Endothelial cell of umbilical vein (primary cell): Measurements from ENCODE around the gene SLC36A2. TPM values are rescaled to one million over a fixed set of nuclear protein-coding genes. Genes with fewer than 3 reads are reported as not detected.
"Not testable (repeated sequence)": the region's sequence is repeated elsewhere in the genome, so short reads cannot be mapped to it uniquely, and the experiment has no call there.

ENCODE experiments used
- BruUV-seq: library from RNA; stranded (reverse); fragments of 400-500 nt; replicated peaks from 2 replicates; lab custom pipeline; 2021; lab: Mats Ljungman, UMichigan
- CTCF ChIA-PET: fragments of 300-600, 350-600 bp; sonication (Branson Sonifier 250); formaldehyde crosslinking; loops from one replicate; lab custom pipeline; 2021; ENCODE audit warnings: antibody characterized with exemption, inconsistent platforms; lab: Charles Lee
- POLR2A ChIA-PET: fragments of 300-600, 350-600 bp; sonication (Branson Sonifier 250); formaldehyde crosslinking; loops from one replicate; lab custom pipeline; 2021; ENCODE audit warnings: antibody characterized with exemption, inconsistent platforms; lab: Charles Lee
- DNase-seq: peaks from one replicate; pipeline ENCODE4 v3.0.0-alpha.2; 2011; ENCODE audit warnings: low read depth, low spot score
- FAIRE-seq: peaks from 2 replicates; lab custom pipeline; 2011; peaks lifted over from hg19 to GRCh38; lab: Jason Lieb, UNC
- H2AFZ ChIP-seq: 2 replicates; pipeline ENCODE4 v1.6.0; 2012; ENCODE audit warnings: low read depth, low read length, control low read depth, inconsistent platforms
- H3K27ac ChIP-seq: 2 replicates; pipeline ENCODE4 v1.5.1; 2011; ENCODE audit warnings: low read depth, mild to moderate bottlenecking, control low read depth, low read length, moderate library complexity; ENCODE audit not compliant: insufficient read depth
- H3K27me3 ChIP-seq, 2 experiments: 2 replicates each; pipeline versions ENCODE4 v1.6.0 to v1.6.1; 2011; ENCODE audit warnings: low read length in 2 of 2, mixed read lengths in 1 of 2; ENCODE audit not compliant: control insufficient read depth in 2 of 2, insufficient read depth in 2 of 2
- H3K36me3 ChIP-seq, 2 experiments: 2 replicates in 1 of 2; 3 replicates in 1 of 2; pipeline ENCODE4 v1.5.1; 2011; ENCODE audit warnings: low read length in 2 of 2, mild to moderate bottlenecking in 1 of 2, moderate library complexity in 1 of 2; ENCODE audit not compliant: control insufficient read depth in 2 of 2, insufficient read depth in 2 of 2; ENCODE audit errors: extremely low read depth in 1 of 2
- H3K4me1 ChIP-seq: 3 replicates; pipeline ENCODE4 v1.5.1; 2011; ENCODE audit warnings: mild to moderate bottlenecking, low read length; ENCODE audit not compliant: control insufficient read depth, insufficient read depth; ENCODE audit errors: extremely low read depth
- H3K4me2 ChIP-seq: 2 replicates; pipeline ENCODE4 v1.6.1; 2011; ENCODE audit warnings: low read length, control low read depth, mixed read lengths; ENCODE audit not compliant: insufficient read depth
- H3K4me3 ChIP-seq, 3 experiments: fragments of 200-600 bp in 1 of 3; sonication (generic), shearing (Covaris generic) in 1 of 3; replicated peaks in 1 of 3; 2 replicates each; pipeline ENCODE4 v1.5.1; 2011 to 2016; ENCODE audit warnings: control low read depth in 3 of 3, low read length in 3 of 3, mild to moderate bottlenecking in 2 of 3, inconsistent platforms in 1 of 3, low read depth in 1 of 3, moderate library complexity in 1 of 3; ENCODE audit not compliant: insufficient read depth in 1 of 3
- H3K79me2 ChIP-seq: 2 replicates; pipeline ENCODE4 v1.6.0; 2012; ENCODE audit warnings: low read length, inconsistent platforms; ENCODE audit not compliant: control insufficient read depth, insufficient read depth
- H3K9ac ChIP-seq: replicated peaks from 2 replicates; pipeline ENCODE3; 2011; ENCODE audit warnings: low read length, control low read depth; ENCODE audit not compliant: insufficient read depth; ENCODE audit errors: extremely low read depth
- H3K9me1 ChIP-seq: replicated peaks from 3 replicates; pipeline ENCODE4 v1.6.0; 2011; ENCODE audit warnings: mild to moderate bottlenecking, low read length; ENCODE audit not compliant: control insufficient read depth, insufficient read depth; ENCODE audit errors: extremely low read depth
- H3K9me3 ChIP-seq: replicated peaks from 2 replicates; pipeline ENCODE4 v1.5.1; 2012; ENCODE audit warnings: low read length, inconsistent platforms; ENCODE audit not compliant: control insufficient read depth, insufficient read depth
- H4K20me1 ChIP-seq: replicated peaks from 2 replicates; pipeline ENCODE3; 2011; ENCODE audit warnings: mild to moderate bottlenecking, low read length; ENCODE audit not compliant: control insufficient read depth, insufficient read depth; ENCODE audit errors: extremely low read depth
- EZH2 ChIP-seq: IDR thresholded peaks from 2 replicates; pipeline ENCODE4 v1.6.1; 2012; ENCODE audit warnings: borderline replicate concordance, low read depth, mild to moderate bottlenecking, moderate library complexity, low read length, inconsistent platforms; ENCODE audit not compliant: severe bottlenecking
- FOS ChIP-seq: IDR thresholded peaks from 2 replicates; pipeline ENCODE4 v1.6.1; 2011; ENCODE audit warnings: mild to moderate bottlenecking, low read length, moderate library complexity, borderline replicate concordance; ENCODE audit not compliant: insufficient read depth
- GATA2 ChIP-seq: IDR thresholded peaks from 2 replicates; pipeline ENCODE4 v1.7.0; 2011; ENCODE audit warnings: low read depth, mild to moderate bottlenecking, moderate library complexity, mixed read lengths, low read length; ENCODE audit not compliant: insufficient read length, insufficient read depth
- JUN ChIP-seq: IDR thresholded peaks from 2 replicates; pipeline ENCODE4 v1.6.1; 2011; ENCODE audit warnings: borderline replicate concordance, low read depth; ENCODE audit not compliant: insufficient read length, insufficient read depth
- MYC ChIP-seq: IDR thresholded peaks from one replicate; pipeline ENCODE4 v1.6.1; 2011; ENCODE audit warnings: mild to moderate bottlenecking, low read depth, low read length
- POLR2A ChIP-seq: IDR thresholded peaks from 2 replicates; pipeline ENCODE4 v1.6.1; 2012; ENCODE audit warnings: low read depth, mild to moderate bottlenecking, control low read depth, low read length
- POLR2AphosphoS5 ChIP-seq: IDR thresholded peaks from 2 replicates; pipeline ENCODE4 v1.6.1; 2012; ENCODE audit warnings: low read depth, mild to moderate bottlenecking, control low read depth, low read length, moderate library complexity; ENCODE audit not compliant: insufficient read depth
- dilution Hi-C: fragments of 300-500 bp; cut with MboI; formaldehyde crosslinking; loops from one replicate; pipeline ENCODE4 v1.15.0; 2019; ENCODE audit warnings: low sequenced_read_pairs; ENCODE audit not compliant: extremely low pct_ligation_motif_present
- intact Hi-C: fragments of 100-400 bp; cut with micrococcal nuclease; formaldehyde crosslinking; loops from one replicate; pipeline ENCODE4 v1.10.0; 2022
- polyA plus RNA-seq, 4 experiments: library from polyadenylated mRNA; depleted of rRNA in 3 of 4; stranded (reverse) in 3 of 4; unstranded in 1 of 4; fragments of >200 nt; gene quantifications; 2 replicates each; pipeline versions ENCODE4 v1.2.1 to v1.2.3, GENCODE V29; 2011 to 2012; ENCODE audit warnings: missing spikeins in 1 of 4
- total RNA-seq: library from RNA; stranded (reverse); gene quantifications from 2 replicates; pipeline ENCODE4 v1.2.3, GENCODE V29; 2021
- TF ChIP-seq, protein P1 (sequence below), 2 donors: IDR thresholded peaks; 1 replicate in 1 of 2; 2 replicates in 1 of 2; pipeline ENCODE4 v1.5.1; 2011; ENCODE audit warnings: low read length in 2 of 2, mild to moderate bottlenecking in 2 of 2, moderate library complexity in 2 of 2, control low read depth in 1 of 2, inconsistent platforms in 1 of 2, low read depth in 1 of 2; ENCODE audit not compliant: insufficient read depth in 1 of 2; ENCODE audit errors: extremely low read depth in 1 of 2
- TF ChIP-seq, protein P2 (sequence below): IDR thresholded peaks from 2 replicates; pipeline ENCODE4 v1.6.1; 2011; ENCODE audit not compliant: insufficient read depth, insufficient read length

Gene SLC36A2
- total and polyA plus RNA-seq, 2 donors (not counting 3 experiments of a cell fraction or from before 2014, with no cell fraction given), result not detected

DNA sequence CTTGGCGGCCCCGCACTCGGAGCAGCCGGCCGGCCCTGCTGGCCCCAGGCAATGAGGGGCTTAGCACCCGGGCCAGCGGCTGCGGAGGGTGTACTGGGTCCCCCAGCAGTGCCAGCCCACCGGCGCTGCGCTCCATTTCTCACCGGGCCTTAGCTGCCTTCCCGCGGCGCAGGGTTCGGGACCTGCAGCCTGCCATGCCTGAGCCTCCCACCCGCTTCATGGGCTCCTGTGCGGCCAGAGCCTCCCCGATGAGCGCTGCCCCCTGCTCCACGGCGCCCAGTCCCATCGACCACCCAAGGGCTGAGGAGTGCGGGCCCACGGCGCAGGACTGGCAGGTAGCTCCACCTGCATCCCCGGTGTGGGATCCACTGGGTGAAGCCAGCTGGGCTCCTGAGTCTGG, 38.1 kb downstream of the SLC36A2 start:
- H2AFZ ChIP-seq, H3K9me1 ChIP-seq, H3K9ac ChIP-seq, H3K4me1 ChIP-seq, H3K27me3 ChIP-seq, BruUV-seq, H3K36me3 ChIP-seq, H3K4me2 ChIP-seq, H3K4me3 ChIP-seq, H3K9me3 ChIP-seq, DNase-seq, CTCF ChIA-PET, FAIRE-seq, H3K79me2 ChIP-seq, POLR2A ChIA-PET, H4K20me1 ChIP-seq, intact Hi-C loops, H3K27ac ChIP-seq, dilution Hi-C loops: not testable (repeated sequence)

DNA sequence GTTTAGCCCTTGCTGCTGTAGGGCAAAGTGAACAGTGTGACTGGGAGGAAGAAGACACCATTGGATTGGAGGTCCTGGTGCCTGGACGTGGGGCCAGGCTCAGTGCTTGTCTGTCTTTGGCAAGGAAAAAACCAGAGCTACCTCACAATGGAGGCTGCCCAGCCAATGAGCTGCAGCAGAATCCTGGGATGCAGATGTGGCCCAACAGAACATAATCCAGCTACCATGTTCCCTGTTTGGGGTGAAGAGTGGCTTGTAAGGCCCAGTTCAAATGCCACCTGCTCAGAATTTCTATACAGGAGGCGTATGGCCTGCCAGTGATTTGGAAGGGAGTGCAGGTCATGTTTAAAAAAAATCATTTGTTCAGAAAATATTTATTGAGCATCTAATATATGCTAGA, 43.7 kb downstream of the SLC36A2 start, which contains the start of gene SLC36A3:
SLC36A3 (minus strand) TSS at position 101 of the 400 bp plus-strand sequence. CDS start 412 bp downstream, outside the sequence.
- no peaks in the 10 kb centered on the region for H3K79me2 ChIP-seq
- H2AFZ ChIP-seq, result no peak within 1 kb of the TSS
- TF ChIP-seq EZH2 (no peak), POLR2AphosphoS5 (no peak), POLR2A (no peak), FOS (no peak), JUN (no peak), MYC (no peak), GATA2 (no peak)
- TF ChIP-seq, protein P1, sequence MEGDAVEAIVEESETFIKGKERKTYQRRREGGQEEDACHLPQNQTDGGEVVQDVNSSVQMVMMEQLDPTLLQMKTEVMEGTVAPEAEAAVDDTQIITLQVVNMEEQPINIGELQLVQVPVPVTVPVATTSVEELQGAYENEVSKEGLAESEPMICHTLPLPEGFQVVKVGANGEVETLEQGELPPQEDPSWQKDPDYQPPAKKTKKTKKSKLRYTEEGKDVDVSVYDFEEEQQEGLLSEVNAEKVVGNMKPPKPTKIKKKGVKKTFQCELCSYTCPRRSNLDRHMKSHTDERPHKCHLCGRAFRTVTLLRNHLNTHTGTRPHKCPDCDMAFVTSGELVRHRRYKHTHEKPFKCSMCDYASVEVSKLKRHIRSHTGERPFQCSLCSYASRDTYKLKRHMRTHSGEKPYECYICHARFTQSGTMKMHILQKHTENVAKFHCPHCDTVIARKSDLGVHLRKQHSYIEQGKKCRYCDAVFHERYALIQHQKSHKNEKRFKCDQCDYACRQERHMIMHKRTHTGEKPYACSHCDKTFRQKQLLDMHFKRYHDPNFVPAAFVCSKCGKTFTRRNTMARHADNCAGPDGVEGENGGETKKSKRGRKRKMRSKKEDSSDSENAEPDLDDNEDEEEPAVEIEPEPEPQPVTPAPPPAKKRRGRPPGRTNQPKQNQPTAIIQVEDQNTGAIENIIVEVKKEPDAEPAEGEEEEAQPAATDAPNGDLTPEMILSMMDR (IDR thresholded peaks at IDR 0.05; ENCODE audit: extremely low read depth in 1 of 2, insufficient read depth in 1 of 2, low read depth in 1 of 2, low read length in 2 of 2), result no peak
- TF ChIP-seq, protein P2, sequence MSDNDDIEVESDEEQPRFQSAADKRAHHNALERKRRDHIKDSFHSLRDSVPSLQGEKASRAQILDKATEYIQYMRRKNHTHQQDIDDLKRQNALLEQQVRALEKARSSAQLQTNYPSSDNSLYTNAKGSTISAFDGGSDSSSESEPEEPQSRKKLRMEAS, result no peak
- H3K36me3 ChIP-seq, result no peaks in the 10 kb centered on the region
- DNase-seq (no peak), FAIRE-seq (no peak)
- H3K4me2 ChIP-seq, result no peak within 1 kb of the TSS
- H3K27me3 ChIP-seq, result no peaks in the 10 kb centered on the region
- H3K4me3 ChIP-seq, result no peak within 1 kb of the TSS
- intact Hi-C loops, result no loop called here
- no peaks in the 10 kb centered on the region for H3K9me3 ChIP-seq
- no peaks in the 10 kb centered on the region for H3K4me1 ChIP-seq
- dilution Hi-C loops, result no loop called here
- H4K20me1 ChIP-seq, result no peaks in the 10 kb centered on the region
- no TSS peak for BruUV-seq
- H3K9ac ChIP-seq, result no peak within 1 kb of the TSS
- ChIA-PET POLR2A (no interaction called here), CTCF (interaction anchor here (1.0 kb wide), 1 partner anchor 11 kb away, joined by 3 read pairs; no protein-coding TSS in a partner anchor)
- no peaks in the 10 kb centered on the region for H3K9me1 ChIP-seq
- H3K27ac ChIP-seq, result no peak within 1 kb of the TSS
